ENCODE measurements around the gene RAX. TPM values are rescaled to one million over a fixed set of nuclear protein-coding genes. Genes with fewer than 3 reads are reported as not detected.

The RAX gene
- total RNA-seq, 1 donor from 2014 or later: not detected

DNA sequence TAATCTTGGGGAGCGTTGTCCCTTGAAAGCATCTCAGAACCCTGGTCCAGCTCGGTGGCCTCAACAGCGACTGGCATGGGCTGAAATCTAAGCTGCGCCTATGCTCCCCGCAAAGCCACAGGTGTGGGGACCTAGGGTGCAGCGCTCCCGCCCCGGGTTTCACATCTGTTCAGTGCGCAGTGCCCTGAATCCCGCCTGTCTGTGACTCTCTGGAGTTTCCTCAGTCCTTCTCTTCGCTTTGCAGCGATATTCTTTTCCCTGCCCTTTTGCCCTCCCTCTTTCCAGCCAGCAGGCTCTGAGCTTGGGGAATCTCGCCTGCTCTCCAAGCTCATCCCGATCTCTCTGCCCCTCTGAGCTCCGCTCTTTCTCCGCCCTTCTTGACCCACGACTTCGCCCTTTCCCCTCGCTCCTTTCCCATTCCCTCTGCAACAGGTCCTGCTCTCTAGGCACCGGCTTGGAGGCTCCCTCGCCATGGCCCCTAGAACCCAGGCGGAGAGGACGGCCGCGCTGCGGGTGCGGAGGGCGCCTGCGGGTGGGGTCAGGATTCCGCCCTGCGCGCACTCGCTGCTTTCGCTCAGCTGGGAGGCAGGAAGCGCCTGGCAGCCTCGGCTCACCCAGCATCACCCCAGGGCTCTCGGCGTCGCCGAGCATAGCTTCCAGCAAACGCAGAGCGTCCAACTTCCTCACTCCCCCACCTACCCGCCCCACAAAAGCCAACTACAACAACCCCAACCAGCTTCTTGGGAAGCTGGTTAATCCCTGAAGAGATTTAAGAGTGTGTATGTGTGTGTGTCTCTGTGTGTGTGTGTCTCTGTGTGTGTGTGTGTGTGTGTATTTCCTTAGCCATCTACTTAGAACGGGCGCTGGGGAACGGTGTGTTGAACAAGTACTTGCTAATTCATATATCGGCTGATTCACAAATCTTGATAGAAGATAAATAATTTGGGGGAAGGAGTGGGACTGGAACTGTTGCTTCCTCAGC lies 52.2 kb downstream of the RAX start:
- no peaks in the 10 kb centered on the region for H3K36me3 Mint-ChIP-seq (ENCODE audit: low read depth)
- no peaks in the 10 kb centered on the region for H3K9me3 Mint-ChIP-seq
- H3K4me3 Mint-ChIP-seq: no peak overlapping the region
- intact Hi-C loops (cut with micrococcal nuclease): loop anchor here (5.0 to 10.0 kb wide), 2 partner anchors 51 to 136 kb away; partner anchors contain the start of gene RAX
- peaks cover 2% of the 10 kb centered on the region for H3K4me1 Mint-ChIP-seq
- no peak for DNase-seq
- no peak overlapping the region for H3K27ac Mint-ChIP-seq
- H3K27me3 Mint-ChIP-seq: peaks cover 78% of the 10 kb centered on the region

DNA sequence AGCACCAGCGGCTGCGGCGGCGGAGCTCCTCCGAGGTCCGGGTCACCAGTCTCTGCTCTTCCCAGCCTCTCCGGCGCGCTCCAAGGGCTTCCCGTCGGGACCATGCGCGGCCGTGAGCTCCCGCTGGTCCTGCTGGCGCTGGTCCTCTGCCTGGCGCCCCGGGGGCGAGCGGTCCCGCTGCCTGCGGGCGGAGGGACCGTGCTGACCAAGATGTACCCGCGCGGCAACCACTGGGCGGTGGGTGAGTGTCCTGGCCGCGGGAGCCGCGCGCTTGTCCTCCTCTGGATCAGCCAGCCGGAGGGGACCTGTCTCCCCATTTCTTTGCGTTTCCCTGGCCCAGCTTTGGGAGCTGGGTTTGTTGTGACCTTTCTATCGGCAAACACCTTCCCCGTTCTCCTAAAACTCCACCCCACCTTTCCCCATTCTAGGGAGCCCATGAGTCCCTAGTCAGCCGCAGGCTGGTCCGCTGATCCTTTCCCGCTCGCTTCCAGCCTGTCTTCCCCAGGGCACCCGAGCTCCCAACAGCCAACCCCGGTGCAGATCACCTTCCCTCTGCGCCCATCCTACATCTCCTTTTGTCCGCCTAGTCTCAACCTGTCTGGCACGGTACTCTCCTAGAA lies 53.0 kb downstream of the RAX start:
- intact Hi-C loops (cut with micrococcal nuclease): loop anchor here (5.0 to 10.0 kb wide), 2 partner anchors 52 to 135 kb away; partner anchors contain the start of gene RAX
- DNase-seq: no peak

DNA sequence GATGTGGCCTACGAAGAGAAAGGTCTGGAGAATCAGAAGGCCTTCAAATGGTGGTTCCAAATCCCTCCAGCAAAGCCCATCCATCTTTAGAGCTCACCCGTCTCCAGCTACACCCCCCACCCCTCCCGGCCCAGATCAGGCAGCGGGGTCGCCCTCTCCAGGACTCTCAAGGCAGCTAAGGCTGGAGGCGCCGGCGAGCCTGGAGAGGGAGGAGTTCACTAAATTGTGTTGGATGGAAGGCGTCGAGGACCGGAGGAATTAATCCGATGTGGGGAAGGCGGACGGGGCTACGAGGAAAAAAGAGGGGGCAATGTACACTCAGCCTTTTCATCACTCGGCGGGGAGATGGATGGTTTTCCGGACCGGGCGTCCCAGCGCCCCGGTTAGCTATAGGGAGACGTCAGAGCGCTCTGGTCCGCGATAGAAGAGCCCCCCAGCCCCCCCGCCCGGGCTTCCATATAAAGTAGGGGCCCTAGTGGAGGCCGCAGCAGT lies 53.5 kb downstream of the RAX start, which contains the start of gene GRP:
TSS of gene GRP (plus strand) at position 487 of the 492 bp plus-strand sequence. CDS start 108 bp downstream, outside the sequence.
- H3K27me3 Mint-ChIP-seq: peaks cover 73% of the 10 kb centered on the region
- intact Hi-C loops (cut with micrococcal nuclease): loop anchor here (5.0 to 10.0 kb wide), 2 partner anchors 53 to 135 kb away; partner anchors contain the start of gene RAX
- H3K4me1 Mint-ChIP-seq: peaks cover 2% of the 10 kb centered on the region
- no peaks in the 10 kb centered on the region for H3K36me3 Mint-ChIP-seq (ENCODE audit: low read depth)
- H3K4me3 Mint-ChIP-seq: no peak within 1 kb of the TSS
- DNase-seq: no peak
- H3K9me3 Mint-ChIP-seq: no peaks in the 10 kb centered on the region
- no peak within 1 kb of the TSS for H3K27ac Mint-ChIP-seq

More for the DNA sequence above, 53.0 kb downstream of the RAX start:
- Mint-ChIP-seq H3K27ac (no peak overlapping the region), H3K4me3 (no peak overlapping the region), H3K36me3 (ENCODE audit: low read depth) (no peaks in the 10 kb centered on the region), H3K4me1 (peaks cover 2% of the 10 kb centered on the region), H3K9me3 (no peaks in the 10 kb centered on the region), H3K27me3 (peaks cover 77% of the 10 kb centered on the region)

DNA sequence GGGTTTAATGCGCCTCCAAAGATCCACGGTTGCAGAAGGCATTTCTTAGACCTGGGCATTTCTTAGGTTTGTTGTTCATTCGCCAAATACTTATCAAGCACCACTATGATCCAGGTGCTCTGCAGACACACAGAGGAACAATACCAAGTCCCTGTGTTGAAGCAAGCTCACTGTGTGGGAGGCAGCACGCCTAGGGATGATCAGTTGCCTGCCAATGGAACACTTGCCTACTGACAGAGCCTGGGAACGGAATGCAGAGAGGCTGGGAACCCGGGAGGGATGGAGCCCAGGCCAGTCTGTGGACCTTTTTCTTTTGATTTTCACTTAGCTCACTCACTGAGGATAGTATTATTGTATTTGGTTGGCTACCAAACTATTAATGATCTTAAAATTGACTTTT lies 55.2 kb downstream of the RAX start:
- H3K4me3 Mint-ChIP-seq: no peak overlapping the region
- H3K9me3 Mint-ChIP-seq: no peaks in the 10 kb centered on the region
- H3K27me3 Mint-ChIP-seq: peaks cover 63% of the 10 kb centered on the region
- peaks cover 2% of the 10 kb centered on the region for H3K4me1 Mint-ChIP-seq
- no peaks in the 10 kb centered on the region for H3K36me3 Mint-ChIP-seq (ENCODE audit: low read depth)
- intact Hi-C loops (cut with micrococcal nuclease): no loop called here
- H3K27ac Mint-ChIP-seq: no peak overlapping the region
- no peak for DNase-seq

Other genes starting within 250 kb of the RAX start
- 125 and 126 TPM in 2 replicates for gene SEC11C, start 133.6 kb downstream of the RAX start, total RNA-seq
- not detected in 2 replicates for gene GRP, start 53.3 kb downstream of the RAX start, total RNA-seq
- not detected in 2 replicates for gene CPLX4, start 45.2 kb upstream of the RAX start, total RNA-seq
- gene LMAN1, start 85.8 kb upstream of the RAX start, total RNA-seq: 141 and 148 TPM in 2 replicates